K562 (cell line): Measurements from ENCODE around the gene RTBDN. TPM values are rescaled to one million over a fixed set of nuclear protein-coding genes. Genes with fewer than 3 reads are reported as not detected.

ENCODE experiments used
- ATF7 ChIP-seq: fragments of 450-650 bp; IDR thresholded peaks from 2 replicates; pipeline ENCODE4 v1.7.1; 2014; ENCODE audit warnings: mild to moderate bottlenecking, moderate library complexity
- BMI1 ChIP-seq: fragments of 150-350 bp; IDR thresholded peaks from 2 replicates; pipeline ENCODE4 v1.6.1; 2014; ENCODE audit warnings: low read length
- ILK ChIP-seq: fragments of 450-650 bp; IDR thresholded peaks from 2 replicates; pipeline ENCODE4 v1.6.1; 2016; ENCODE audit warnings: missing genetic modification characterization, low read depth, mild to moderate bottlenecking, missing compliant biosample characterization, moderate library complexity, borderline replicate concordance
- POLR2G ChIP-seq: fragments of 200-400 bp; formaldehyde crosslinking; IDR thresholded peaks from 2 replicates; pipeline ENCODE4 v1.6.1; 2017; ENCODE audit warnings: low read depth, mild to moderate bottlenecking, antibody characterized with exemption, low read length, moderate library complexity
- ZKSCAN3 ChIP-seq: fragments of 250-450 bp; sonication (Bioruptor Pico); IDR thresholded peaks from 2 replicates; pipeline ENCODE4 v1.4.0; 2020
- ZNF121 ChIP-seq: sonication (generic); formaldehyde crosslinking; conservative IDR thresholded peaks from 2 replicates; pipeline ENCODE4 v1.8.0; 2022; ENCODE audit warnings: missing genetic modification reagents
- ZNF143 ChIP-seq: sonication (generic); formaldehyde crosslinking; IDR thresholded peaks from 2 replicates; pipeline ENCODE4 v1.9.0; 2022; ENCODE audit warnings: mild to moderate bottlenecking, missing genetic modification reagents
- ZNF274 ChIP-seq: IDR thresholded peaks from 2 replicates; pipeline ENCODE4 v1.6.1; 2011; ENCODE audit warnings: low read depth, mild to moderate bottlenecking, low read length, moderate library complexity, borderline replicate concordance
- ZNF57 ChIP-seq: fragments of 450-650 bp; formaldehyde crosslinking; IDR thresholded peaks from 2 replicates; pipeline ENCODE4 v1.4.0; 2020; ENCODE audit warnings: mild to moderate bottlenecking, moderate library complexity
- ZNF695 ChIP-seq: fragments of 450-650 bp; formaldehyde crosslinking; IDR thresholded peaks from 2 replicates; pipeline ENCODE4 v1.4.0; 2020; ENCODE audit warnings: mild to moderate bottlenecking, moderate library complexity
- polyA plus RNA-seq, 8 experiments: library from polyadenylated mRNA; depleted of rRNA in 4 of 8; stranded (reverse) in 5 of 8; unstranded in 3 of 8; fragments of >200 nt; fragmentation: Nextera tagmentation in 2 of 8; fragmentation: Illumina TruSeq in 1 of 8; extraction: Ambion mirVana in 2 of 8; extraction: Trizol in 1 of 8; gene quantifications; 2 replicates each; pipeline versions ENCODE4 v1.2.1 to v1.2.3, GENCODE V29; 2011 to 2014; ENCODE audit warnings: inconsistent platforms in 1 of 8, missing spikeins in 1 of 8
- total RNA-seq, 7 experiments: library from RNA; depleted of rRNA in 6 of 7; stranded (reverse); fragments of >200 nt in 6 of 7; fragmentation: Illumina TruSeq in 2 of 7; extraction: Trizol in 2 of 7; gene quantifications; 2 replicates each; pipeline versions ENCODE4 v1.2.1 to v1.2.3, GENCODE V29; 2011 to 2021; ENCODE audit warnings: low replicate concordance in 1 of 7
- TF ChIP-seq, protein P1 (sequence below): fragments of 450-650 bp; IDR thresholded peaks from 2 replicates; pipeline ENCODE4 v1.6.1; 2016; ENCODE audit warnings: mild to moderate bottlenecking, moderate library complexity

The RTBDN gene
- total and polyA plus RNA-seq, 9 of the 15 experiments (the other 6 are each of a cell fraction or from before 2014, with no cell fraction given), result 0.20 to 2.3 (median 0.72) TPM; not detected in 1

DNA sequence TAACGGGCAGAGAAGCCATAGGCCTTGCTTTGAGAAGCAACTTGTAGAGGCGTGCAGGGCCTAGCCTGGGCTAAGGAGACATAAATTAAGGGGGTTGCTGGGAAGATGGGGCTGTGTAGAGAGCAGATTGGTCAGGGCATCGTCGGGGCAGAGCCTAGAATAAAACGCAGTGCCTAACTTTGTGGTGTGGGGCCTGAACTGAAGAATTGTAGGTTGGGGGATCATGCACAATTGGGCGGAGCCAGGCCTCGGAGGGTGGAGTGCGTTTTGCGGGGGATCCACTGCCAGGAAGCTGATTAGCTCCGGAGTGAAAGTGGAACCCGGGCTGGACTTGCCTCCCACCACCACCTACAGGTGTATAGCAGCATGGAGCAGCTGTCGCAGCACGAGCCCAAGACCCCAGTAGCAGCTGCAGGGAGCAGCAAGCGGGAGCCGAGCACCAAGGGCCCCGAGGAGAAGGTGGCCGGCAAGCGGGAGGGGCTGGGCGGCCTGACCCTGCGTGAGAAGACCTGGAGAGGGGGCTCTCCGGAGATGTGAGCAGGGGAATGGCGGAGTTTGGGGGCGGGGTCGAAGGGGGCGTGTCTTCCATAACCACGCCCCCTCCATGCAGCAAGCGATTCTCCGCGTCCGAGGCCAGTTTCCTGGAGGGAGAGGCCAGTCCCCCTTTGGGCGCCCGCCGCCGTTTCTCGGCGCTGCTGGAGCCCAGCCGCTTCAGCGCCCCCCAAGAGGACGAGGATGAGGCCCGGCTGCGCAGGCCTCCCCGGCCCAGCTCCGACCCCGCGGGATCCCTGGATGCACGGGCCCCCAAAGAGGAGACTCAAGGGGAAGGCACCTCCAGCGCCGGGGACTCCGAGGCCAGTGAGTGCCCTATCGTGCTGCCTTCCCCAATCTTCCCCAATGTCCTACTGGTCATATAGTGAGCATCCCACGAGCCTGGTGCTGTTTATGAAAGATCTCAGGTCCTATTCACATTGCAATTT is 33.0 kb upstream of the RTBDN start (continued):
- TF ChIP-seq ZNF143 (CRISPR knock-in tag) (no peak; the same call in 1 of the 2 replicates), ATF7 (peak; percentile 47; the same call in 1 of the 2 replicates), POLR2G (peak; percentile 80), ILK (tag) (no peak), ZNF695 (no peak), ZNF121 (CRISPR knock-in tag) (no peak), ZKSCAN3 (CRISPR knock-in tag) (no peak), ZNF57 (CRISPR knock-in tag) (no peak), BMI1 (no peak), ZNF274 (no peak)
- TF ChIP-seq, protein P1, sequence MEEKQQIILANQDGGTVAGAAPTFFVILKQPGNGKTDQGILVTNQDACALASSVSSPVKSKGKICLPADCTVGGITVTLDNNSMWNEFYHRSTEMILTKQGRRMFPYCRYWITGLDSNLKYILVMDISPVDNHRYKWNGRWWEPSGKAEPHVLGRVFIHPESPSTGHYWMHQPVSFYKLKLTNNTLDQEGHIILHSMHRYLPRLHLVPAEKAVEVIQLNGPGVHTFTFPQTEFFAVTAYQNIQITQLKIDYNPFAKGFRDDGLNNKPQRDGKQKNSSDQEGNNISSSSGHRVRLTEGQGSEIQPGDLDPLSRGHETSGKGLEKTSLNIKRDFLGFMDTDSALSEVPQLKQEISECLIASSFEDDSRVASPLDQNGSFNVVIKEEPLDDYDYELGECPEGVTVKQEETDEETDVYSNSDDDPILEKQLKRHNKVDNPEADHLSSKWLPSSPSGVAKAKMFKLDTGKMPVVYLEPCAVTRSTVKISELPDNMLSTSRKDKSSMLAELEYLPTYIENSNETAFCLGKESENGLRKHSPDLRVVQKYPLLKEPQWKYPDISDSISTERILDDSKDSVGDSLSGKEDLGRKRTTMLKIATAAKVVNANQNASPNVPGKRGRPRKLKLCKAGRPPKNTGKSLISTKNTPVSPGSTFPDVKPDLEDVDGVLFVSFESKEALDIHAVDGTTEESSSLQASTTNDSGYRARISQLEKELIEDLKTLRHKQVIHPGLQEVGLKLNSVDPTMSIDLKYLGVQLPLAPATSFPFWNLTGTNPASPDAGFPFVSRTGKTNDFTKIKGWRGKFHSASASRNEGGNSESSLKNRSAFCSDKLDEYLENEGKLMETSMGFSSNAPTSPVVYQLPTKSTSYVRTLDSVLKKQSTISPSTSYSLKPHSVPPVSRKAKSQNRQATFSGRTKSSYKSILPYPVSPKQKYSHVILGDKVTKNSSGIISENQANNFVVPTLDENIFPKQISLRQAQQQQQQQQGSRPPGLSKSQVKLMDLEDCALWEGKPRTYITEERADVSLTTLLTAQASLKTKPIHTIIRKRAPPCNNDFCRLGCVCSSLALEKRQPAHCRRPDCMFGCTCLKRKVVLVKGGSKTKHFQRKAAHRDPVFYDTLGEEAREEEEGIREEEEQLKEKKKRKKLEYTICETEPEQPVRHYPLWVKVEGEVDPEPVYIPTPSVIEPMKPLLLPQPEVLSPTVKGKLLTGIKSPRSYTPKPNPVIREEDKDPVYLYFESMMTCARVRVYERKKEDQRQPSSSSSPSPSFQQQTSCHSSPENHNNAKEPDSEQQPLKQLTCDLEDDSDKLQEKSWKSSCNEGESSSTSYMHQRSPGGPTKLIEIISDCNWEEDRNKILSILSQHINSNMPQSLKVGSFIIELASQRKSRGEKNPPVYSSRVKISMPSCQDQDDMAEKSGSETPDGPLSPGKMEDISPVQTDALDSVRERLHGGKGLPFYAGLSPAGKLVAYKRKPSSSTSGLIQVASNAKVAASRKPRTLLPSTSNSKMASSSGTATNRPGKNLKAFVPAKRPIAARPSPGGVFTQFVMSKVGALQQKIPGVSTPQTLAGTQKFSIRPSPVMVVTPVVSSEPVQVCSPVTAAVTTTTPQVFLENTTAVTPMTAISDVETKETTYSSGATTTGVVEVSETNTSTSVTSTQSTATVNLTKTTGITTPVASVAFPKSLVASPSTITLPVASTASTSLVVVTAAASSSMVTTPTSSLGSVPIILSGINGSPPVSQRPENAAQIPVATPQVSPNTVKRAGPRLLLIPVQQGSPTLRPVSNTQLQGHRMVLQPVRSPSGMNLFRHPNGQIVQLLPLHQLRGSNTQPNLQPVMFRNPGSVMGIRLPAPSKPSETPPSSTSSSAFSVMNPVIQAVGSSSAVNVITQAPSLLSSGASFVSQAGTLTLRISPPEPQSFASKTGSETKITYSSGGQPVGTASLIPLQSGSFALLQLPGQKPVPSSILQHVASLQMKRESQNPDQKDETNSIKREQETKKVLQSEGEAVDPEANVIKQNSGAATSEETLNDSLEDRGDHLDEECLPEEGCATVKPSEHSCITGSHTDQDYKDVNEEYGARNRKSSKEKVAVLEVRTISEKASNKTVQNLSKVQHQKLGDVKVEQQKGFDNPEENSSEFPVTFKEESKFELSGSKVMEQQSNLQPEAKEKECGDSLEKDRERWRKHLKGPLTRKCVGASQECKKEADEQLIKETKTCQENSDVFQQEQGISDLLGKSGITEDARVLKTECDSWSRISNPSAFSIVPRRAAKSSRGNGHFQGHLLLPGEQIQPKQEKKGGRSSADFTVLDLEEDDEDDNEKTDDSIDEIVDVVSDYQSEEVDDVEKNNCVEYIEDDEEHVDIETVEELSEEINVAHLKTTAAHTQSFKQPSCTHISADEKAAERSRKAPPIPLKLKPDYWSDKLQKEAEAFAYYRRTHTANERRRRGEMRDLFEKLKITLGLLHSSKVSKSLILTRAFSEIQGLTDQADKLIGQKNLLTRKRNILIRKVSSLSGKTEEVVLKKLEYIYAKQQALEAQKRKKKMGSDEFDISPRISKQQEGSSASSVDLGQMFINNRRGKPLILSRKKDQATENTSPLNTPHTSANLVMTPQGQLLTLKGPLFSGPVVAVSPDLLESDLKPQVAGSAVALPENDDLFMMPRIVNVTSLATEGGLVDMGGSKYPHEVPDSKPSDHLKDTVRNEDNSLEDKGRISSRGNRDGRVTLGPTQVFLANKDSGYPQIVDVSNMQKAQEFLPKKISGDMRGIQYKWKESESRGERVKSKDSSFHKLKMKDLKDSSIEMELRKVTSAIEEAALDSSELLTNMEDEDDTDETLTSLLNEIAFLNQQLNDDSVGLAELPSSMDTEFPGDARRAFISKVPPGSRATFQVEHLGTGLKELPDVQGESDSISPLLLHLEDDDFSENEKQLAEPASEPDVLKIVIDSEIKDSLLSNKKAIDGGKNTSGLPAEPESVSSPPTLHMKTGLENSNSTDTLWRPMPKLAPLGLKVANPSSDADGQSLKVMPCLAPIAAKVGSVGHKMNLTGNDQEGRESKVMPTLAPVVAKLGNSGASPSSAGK, result no peak
